Endodermal cell (in vitro differentiated cells): ENCODE measurements around the gene TTLL11. TPM values are rescaled to one million over a fixed set of nuclear protein-coding genes. Genes with fewer than 3 reads are reported as not detected.

Experiments
- DNase-seq: peaks from one replicate; pipeline ENCODE4 v3.0.0-alpha.2; 2017
- H3K27ac ChIP-seq: 2 replicates; pipeline ENCODE4 v1.5.1; 2013; ENCODE audit warnings: mild to moderate bottlenecking, low read depth, low read length, moderate library complexity
- H3K27me3 ChIP-seq: 2 replicates; pipeline ENCODE4 v1.6.1; 2013; ENCODE audit warnings: mild to moderate bottlenecking, low read length, moderate library complexity; ENCODE audit not compliant: insufficient read depth, control insufficient read depth, poor library complexity, severe bottlenecking
- H3K36me3 ChIP-seq: 2 replicates; pipeline ENCODE4 v1.7.0; 2013; ENCODE audit warnings: mild to moderate bottlenecking, low read length, moderate library complexity; ENCODE audit not compliant: control insufficient read depth, insufficient read depth
- H3K4me1 ChIP-seq: one replicate; pipeline ENCODE4 v1.7.0; 2013; ENCODE audit warnings: low read length; ENCODE audit not compliant: control insufficient read depth, insufficient read depth
- H3K4me3 ChIP-seq: 2 replicates; pipeline ENCODE4 v1.5.1; 2013; ENCODE audit warnings: mild to moderate bottlenecking, low read length, moderate library complexity
- H3K9ac ChIP-seq: 2 replicates; pipeline ENCODE4 v1.6.1; 2013; ENCODE audit warnings: mild to moderate bottlenecking, low read length, moderate library complexity; ENCODE audit not compliant: poor library complexity, severe bottlenecking; ENCODE audit errors: extremely low read depth
- H3K9me3 ChIP-seq: 2 replicates; pipeline ENCODE4 v1.6.1; 2013; ENCODE audit warnings: mild to moderate bottlenecking, low read length, moderate library complexity; ENCODE audit not compliant: control insufficient read depth
- H3K27ac Mint-ChIP-seq: 2 replicates; pipeline ENCODE4 v1.8.0; 2020; ENCODE audit warnings: mixed read lengths
- H3K27me3 Mint-ChIP-seq: 2 replicates; pipeline ENCODE4 v1.8.0; 2021; ENCODE audit warnings: mild to moderate bottlenecking, mixed read lengths; ENCODE audit not compliant: insufficient read depth
- H3K36me3 Mint-ChIP-seq: 2 replicates; pipeline ENCODE4 v1.8.0; 2020; ENCODE audit warnings: low read depth, mixed read lengths
- H3K4me1 Mint-ChIP-seq: 2 replicates; pipeline ENCODE4 v1.8.0; 2020; ENCODE audit warnings: mixed read lengths
- H3K4me3 Mint-ChIP-seq: 2 replicates; pipeline ENCODE4 v1.8.0; 2020; ENCODE audit warnings: mild to moderate bottlenecking, moderate library complexity, mixed read lengths
- H3K9me3 Mint-ChIP-seq: 2 replicates; pipeline ENCODE4 v1.8.0; 2020; ENCODE audit warnings: mild to moderate bottlenecking, mixed read lengths
- WGBS, 2 experiments: methylation state at CpG; one replicate each; pipeline versions ENCODE4 v1.1.5 to v1.1.7; 2013; ENCODE audit warnings: missing lambda C conversion rate in 2 of 2, mixed read lengths in 1 of 2; ENCODE audit not compliant: insufficient coverage in 1 of 2, insufficient read length in 1 of 2; 5-methylcytosine and 5-hydroxymethylcytosine counted together
- total RNA-seq, 2 donors: library from RNA; stranded (reverse); fragmentation: NEBNext Ultra II Directional in 1 of 2; extraction: Animal tissue kit (Norgen Biotek cat#: 25700) in 1 of 2; gene quantifications; 2 replicates in 1 of 2; 3 replicates in 1 of 2; pipeline ENCODE4 v1.2.1, GENCODE V29; 2021
- TF ChIP-seq, protein P1 (sequence below): fragments of 200-600 bp; sonication (generic); conservative IDR thresholded peaks from 2 replicates; pipeline ENCODE4 v1.5.0; 2021; ENCODE audit warnings: antibody characterized with exemption, mild to moderate bottlenecking

TTLL11 gene
- total RNA-seq, 2 donors from 2014 or later = 0.68 TPM; not detected in 1

DNA sequence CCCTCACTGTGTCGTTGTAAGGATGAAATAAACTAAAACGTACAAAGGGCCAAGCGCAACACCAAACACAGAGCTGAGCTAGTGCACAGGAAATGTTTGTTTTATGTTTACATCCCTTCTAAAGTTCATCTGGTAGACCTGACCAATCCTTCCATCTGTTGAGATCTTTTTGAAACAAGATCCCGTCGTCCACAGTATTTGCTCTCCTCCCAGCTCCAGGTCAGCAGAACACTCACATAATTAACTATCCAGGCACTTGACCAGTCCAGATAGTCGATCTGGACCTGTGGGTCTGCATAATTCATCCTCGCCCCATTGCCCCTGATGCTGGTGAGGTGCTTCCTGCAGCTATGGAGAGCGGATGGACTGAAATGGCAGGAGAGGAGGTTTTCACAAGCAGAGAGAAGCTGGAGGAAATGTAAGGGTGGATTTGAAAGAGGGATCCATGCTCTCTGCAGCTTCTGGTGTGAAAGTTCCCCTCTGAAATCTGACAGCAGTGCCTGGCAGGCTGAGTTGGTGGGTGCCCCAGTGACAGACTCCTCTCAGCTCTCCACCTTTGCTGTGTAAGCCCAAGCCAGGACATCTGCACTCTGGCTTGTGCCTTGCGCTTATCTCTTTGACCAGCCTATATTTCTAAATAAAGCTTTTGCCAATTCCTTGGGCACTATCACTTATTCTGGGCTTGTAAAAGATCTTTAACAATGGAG is 102.4 kb downstream of the TTLL11 start:
- Mint-ChIP-seq H3K4me1 (no peaks in the 10 kb centered on the region), H3K27me3 (peaks cover 32% of the 10 kb centered on the region), H3K9me3 (no peaks in the 10 kb centered on the region), H3K27ac (no peak overlapping the region), H3K36me3 (no peaks in the 10 kb centered on the region), H3K4me3 (no peak overlapping the region)
- no peak for DNase-seq
- Histone ChIP-seq H3K4me3 (no peak overlapping the region), H3K36me3 (no peaks in the 10 kb centered on the region), H3K27ac (no peak overlapping the region), H3K4me1 (no peaks in the 10 kb centered on the region), H3K27me3 (peaks cover 26% of the 10 kb centered on the region), H3K9me3 (no peaks in the 10 kb centered on the region), H3K9ac (no peak overlapping the region)
- TF ChIP-seq, protein P1, sequence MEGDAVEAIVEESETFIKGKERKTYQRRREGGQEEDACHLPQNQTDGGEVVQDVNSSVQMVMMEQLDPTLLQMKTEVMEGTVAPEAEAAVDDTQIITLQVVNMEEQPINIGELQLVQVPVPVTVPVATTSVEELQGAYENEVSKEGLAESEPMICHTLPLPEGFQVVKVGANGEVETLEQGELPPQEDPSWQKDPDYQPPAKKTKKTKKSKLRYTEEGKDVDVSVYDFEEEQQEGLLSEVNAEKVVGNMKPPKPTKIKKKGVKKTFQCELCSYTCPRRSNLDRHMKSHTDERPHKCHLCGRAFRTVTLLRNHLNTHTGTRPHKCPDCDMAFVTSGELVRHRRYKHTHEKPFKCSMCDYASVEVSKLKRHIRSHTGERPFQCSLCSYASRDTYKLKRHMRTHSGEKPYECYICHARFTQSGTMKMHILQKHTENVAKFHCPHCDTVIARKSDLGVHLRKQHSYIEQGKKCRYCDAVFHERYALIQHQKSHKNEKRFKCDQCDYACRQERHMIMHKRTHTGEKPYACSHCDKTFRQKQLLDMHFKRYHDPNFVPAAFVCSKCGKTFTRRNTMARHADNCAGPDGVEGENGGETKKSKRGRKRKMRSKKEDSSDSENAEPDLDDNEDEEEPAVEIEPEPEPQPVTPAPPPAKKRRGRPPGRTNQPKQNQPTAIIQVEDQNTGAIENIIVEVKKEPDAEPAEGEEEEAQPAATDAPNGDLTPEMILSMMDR = no peak
- WGBS, 2 experiments = 91 to 92% methylated on average over 7 to 9 of the region's 9 CpGs

DNA sequence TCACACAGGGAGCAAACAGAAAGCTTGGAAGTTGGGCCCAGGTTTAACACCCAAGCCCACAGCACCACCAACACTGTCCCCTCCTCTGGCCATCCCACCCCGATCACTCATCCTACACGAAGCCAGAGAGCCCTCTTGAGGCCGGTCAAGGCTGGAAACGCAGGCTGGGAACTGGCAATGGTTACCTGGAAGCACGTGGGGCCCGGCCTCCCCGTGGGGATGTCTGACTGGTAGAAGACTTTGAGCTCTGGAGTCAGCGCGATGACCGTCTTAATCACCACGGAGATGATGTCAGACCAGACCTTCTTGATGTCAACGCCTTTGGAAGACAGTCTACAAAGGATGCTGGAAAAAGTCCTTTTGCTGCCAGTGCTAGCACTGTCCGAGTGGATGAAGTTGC is 104.1 kb downstream of the TTLL11 start:
- no peaks in the 10 kb centered on the region for H3K4me1 Mint-ChIP-seq

DNA sequence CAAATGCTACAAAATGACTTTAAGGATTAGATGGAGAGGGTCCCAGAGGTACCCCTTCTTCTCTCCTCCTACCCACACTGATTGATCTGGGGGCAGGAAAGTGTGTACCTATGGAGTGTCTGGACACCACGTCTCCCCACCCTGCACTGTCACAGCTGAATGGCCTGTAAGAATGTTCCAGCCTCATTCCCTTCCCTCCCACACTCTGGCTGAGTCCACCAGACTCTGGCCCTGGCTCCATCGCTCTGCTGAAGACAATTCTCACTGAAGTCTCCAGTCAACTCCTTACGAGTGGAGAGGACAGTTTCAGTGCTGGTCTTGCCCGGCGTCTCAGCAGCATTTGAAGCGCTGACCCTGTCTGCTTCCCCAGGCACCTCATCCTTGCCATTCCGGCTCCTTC is 105.8 kb downstream of the TTLL11 start:
- TF ChIP-seq, protein P1 = no peak
- DNase-seq = no peak
- no peaks in the 10 kb centered on the region for H3K9me3 ChIP-seq
- H3K27me3 ChIP-seq = peaks cover 19% of the 10 kb centered on the region
- H3K9me3 Mint-ChIP-seq = no peaks in the 10 kb centered on the region
- no peaks in the 10 kb centered on the region for H3K4me1 ChIP-seq
- H3K4me3 ChIP-seq = no peak overlapping the region
- no peak overlapping the region for H3K9ac ChIP-seq
- no peaks in the 10 kb centered on the region for H3K36me3 ChIP-seq
- peaks cover 36% of the 10 kb centered on the region for H3K27me3 Mint-ChIP-seq
- H3K27ac ChIP-seq = no peak overlapping the region
- no peak overlapping the region for H3K27ac Mint-ChIP-seq
- H3K4me3 Mint-ChIP-seq = no peak overlapping the region
- H3K36me3 Mint-ChIP-seq = no peaks in the 10 kb centered on the region
- H3K4me1 Mint-ChIP-seq = no peaks in the 10 kb centered on the region
- 89 to 91% methylated on average over 6 to 7 of the region's 7 CpGs for WGBS, 2 experiments

More for the DNA sequence above, 104.1 kb downstream of the TTLL11 start:
- H3K27me3 ChIP-seq = peaks cover 26% of the 10 kb centered on the region
- no peaks in the 10 kb centered on the region for H3K9me3 Mint-ChIP-seq
- no peaks in the 10 kb centered on the region for H3K36me3 Mint-ChIP-seq
- no peaks in the 10 kb centered on the region for H3K9me3 ChIP-seq
- H3K4me3 ChIP-seq = no peak overlapping the region
- no peak overlapping the region for H3K4me3 Mint-ChIP-seq
- DNase-seq = peak; percentile 93
- TF ChIP-seq, protein P1 = peak; percentile 78
- peaks cover 32% of the 10 kb centered on the region for H3K27me3 Mint-ChIP-seq
- H3K27ac ChIP-seq = no peak overlapping the region
- no peaks in the 10 kb centered on the region for H3K36me3 ChIP-seq
- 39 to 40% methylated on average over 13 of the region's 13 CpGs for WGBS, 2 experiments
- H3K4me1 ChIP-seq = no peaks in the 10 kb centered on the region
- no peak overlapping the region for H3K27ac Mint-ChIP-seq
- H3K9ac ChIP-seq = no peak overlapping the region
